GM12865 (cell line): Measurements from ENCODE around the gene FBXL17.

Experiments
- DNase-seq: peaks from one replicate; pipeline ENCODE4 v3.0.0; 2010; ENCODE audit warnings: low read depth
- H3K4me3 ChIP-seq: 2 replicates; pipeline ENCODE4 v1.5.1; 2011; ENCODE audit warnings: mild to moderate bottlenecking, low read depth, low read length, control low read depth
- TF ChIP-seq, protein P1 (sequence below): IDR thresholded peaks from 2 replicates; pipeline ENCODE4 v1.5.1; 2011; ENCODE audit warnings: low read length, control low read depth, low read depth, inconsistent platforms; ENCODE audit not compliant: insufficient read depth; ENCODE audit errors: missing control alignments

The FBXL17 gene

DNA sequence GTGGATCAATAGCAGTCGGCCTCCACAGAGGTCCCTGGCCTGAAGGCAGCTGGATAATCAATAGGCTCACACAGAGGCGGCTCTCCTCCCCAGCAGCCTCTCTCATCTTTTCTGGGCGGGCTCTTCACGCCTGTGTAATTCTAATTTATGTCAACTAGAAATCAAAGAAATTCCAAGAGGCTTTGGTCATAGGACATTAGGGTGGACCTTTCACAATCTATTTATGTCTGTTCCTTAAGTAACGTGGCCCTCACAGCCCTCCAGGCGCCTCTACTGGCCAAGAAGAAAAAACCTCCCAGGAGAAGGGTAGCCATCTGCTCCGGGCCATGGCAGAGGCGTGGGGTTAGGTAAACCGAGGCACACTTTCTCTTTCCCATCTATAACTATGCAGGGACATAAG, 506.1 kb downstream of the FBXL17 start:
- no peak for DNase-seq
- TF ChIP-seq, protein P1, sequence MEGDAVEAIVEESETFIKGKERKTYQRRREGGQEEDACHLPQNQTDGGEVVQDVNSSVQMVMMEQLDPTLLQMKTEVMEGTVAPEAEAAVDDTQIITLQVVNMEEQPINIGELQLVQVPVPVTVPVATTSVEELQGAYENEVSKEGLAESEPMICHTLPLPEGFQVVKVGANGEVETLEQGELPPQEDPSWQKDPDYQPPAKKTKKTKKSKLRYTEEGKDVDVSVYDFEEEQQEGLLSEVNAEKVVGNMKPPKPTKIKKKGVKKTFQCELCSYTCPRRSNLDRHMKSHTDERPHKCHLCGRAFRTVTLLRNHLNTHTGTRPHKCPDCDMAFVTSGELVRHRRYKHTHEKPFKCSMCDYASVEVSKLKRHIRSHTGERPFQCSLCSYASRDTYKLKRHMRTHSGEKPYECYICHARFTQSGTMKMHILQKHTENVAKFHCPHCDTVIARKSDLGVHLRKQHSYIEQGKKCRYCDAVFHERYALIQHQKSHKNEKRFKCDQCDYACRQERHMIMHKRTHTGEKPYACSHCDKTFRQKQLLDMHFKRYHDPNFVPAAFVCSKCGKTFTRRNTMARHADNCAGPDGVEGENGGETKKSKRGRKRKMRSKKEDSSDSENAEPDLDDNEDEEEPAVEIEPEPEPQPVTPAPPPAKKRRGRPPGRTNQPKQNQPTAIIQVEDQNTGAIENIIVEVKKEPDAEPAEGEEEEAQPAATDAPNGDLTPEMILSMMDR: no peak
- no peak overlapping the region for H3K4me3 ChIP-seq

DNA sequence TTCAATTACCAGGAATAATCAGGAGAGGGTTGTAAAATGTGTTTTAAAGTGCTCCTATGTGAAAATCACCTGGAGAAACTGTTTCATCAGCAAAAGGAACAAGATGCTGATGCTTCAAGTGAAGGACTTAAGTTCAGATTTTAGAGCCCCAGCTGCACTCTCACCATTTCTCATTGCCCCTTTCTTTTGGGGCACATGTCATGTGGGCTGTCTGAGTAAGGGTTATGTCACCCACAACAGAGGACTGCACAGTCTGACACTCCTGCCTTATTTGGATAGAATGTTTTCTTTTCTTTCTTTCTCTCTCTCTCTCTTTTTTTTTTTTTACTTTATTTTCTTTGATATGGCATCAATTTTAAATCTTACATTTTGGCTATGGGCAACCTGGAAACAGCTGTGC, 507.1 kb downstream of the FBXL17 start:
- no peak for DNase-seq
- TF ChIP-seq, protein P1: no peak
- no peak overlapping the region for H3K4me3 ChIP-seq

DNA sequence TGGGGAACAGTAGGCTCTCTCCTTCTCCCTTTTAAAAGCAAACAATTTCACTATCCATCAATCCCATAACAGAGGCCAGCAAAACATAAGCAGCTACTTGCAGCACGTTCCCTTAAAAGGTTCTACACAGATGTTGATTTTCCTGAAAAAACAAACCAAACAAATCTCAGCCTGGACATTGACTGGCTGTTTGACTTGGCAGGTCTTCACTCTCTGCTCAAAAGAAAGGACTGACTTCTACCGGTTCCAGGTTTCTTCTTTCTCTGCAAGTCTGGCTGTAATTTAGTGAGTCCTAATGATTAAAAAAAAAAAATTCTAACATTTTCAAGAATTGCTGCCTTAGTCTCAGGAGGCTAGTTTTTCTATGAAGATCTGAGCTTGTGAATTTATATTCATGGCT, 508.0 kb downstream of the FBXL17 start:
- TF ChIP-seq, protein P1: no peak
- H3K4me3 ChIP-seq: no peak overlapping the region
- DNase-seq: no peak

DNA sequence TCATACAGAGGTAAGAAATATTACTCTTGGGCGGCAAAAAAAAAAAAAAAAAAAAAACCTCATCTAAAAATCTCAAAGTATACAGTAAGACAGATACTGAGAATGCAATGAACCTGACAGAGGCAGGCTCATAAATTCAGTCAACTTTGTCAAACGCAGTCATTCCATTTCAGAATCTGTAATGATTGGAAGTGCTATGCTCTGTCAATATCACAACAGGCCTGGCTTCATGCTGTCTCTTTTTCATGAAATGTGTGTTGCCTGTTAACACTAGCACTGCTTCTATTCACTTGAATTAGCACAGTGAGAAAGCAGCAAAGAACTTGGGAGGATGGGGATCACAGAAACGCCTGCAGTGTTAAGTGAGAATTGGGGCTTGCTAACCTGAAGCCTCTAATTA, 510.9 kb downstream of the FBXL17 start:
- H3K4me3 ChIP-seq: no peak overlapping the region
- TF ChIP-seq, protein P1: no peak
- no peak for DNase-seq

DNA sequence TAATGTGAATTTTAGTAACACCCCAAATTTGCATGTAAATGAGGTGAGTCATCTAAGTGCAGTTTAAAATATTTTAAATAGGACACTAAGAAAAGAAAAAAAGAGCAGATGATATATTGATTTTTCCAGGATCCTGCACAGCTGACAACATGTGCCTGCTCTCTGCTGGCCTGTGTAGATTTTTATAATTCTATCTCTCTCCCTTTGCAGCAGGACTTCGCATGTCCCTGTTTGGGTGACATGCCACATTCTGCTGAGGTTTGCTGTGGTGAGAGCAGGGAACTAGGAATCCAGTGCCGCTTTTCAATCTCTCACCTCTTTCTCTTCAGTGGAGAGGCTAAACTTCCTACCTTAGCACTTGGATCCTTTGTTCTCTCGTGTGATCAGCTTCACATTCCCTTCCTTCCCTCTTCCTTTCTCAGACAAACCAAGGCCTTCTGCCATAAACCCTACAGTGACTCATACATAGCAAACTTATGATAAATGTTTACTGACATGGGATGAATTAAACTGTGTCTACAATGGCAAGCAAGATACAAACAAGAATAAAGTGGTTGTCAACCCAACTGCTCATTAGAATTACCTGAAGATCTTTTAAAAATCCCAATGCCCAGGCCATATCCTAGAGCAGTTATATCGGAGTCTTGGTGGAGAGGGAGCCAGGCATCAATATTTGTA, 512.3 kb downstream of the FBXL17 start:
- no peak for DNase-seq
- no peak overlapping the region for H3K4me3 ChIP-seq
- TF ChIP-seq, protein P1: no peak

DNA sequence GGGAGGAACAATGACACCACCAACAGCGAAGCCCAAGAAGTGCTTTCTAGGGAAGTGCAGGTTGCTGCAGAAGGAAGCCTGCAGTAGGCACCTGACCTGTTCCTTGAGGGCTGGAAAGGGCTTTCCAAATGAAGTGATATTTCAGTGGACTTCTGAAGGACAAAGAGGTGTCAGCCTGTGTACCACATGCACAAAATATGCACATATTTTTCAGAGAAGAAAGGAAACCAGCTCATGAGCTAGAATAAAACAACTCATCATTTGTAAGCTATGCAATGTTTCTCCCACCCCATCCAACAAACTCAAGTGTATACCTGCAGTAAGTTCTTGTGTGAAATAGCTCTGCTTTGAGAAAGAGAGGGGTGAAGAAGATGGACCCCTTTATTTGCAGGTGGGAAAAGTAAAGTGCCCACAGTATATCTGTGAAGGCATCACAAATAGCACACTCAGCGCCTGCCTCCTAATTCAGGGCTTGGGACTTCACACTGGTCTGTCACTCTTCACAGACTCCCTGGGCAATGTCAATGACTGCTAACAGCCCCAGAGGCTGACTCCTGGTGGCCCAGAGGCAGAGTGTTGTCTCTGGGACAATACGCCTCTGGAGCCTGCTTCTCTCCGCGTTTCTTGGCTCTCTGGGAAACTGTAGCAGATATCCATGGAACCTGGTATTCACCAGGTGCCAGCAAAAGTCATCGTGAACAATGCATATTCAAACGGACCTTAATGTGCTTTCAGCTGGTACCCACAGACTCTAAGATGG, 513.1 kb downstream of the FBXL17 start:
- TF ChIP-seq, protein P1: no peak
- no peak for DNase-seq
- H3K4me3 ChIP-seq: no peak overlapping the region
